HG03196 (cell line): Measurements from ENCODE around the gene RPUSD4.

ENCODE experiments used
- ATAC-seq: cut with Tn5 transposase; IDR thresholded peaks from one replicate; pipeline ENCODE4 v1.9.1; 2021; ENCODE audit not compliant: unreplicated experiment

RPUSD4 gene

DNA sequence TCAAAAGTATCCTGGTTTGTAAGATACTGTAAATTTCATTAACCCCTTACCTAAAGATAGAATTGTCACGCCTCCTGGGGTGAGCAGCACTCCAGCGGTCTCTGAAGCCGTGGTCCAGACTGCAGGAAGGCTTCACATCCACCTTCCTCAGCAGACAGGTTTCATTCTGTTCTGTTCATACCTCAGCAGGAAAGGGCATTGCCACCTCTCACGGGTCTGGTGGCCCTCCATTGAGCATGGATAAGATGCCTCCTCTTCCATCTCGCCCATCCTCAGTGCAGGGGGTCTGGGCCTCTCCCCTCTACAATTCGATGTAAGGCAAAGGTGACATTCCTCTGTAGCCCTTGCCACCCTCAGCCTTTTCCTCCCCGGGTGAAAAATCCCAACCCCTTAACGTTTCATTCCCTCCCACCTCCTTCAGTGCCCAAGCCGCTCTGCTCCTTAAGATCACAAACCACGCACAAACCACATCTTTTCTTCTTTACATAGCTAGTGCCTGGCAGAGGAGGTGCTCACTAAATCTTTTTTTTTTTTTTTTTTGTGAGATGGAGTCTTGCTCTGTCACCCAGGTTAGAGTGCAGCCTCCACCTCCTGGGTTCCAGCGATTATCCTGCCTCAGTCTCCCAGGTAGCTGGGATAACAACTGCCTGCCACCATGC lies 28.5 kb downstream of the RPUSD4 start:
- no peak for ATAC-seq

DNA sequence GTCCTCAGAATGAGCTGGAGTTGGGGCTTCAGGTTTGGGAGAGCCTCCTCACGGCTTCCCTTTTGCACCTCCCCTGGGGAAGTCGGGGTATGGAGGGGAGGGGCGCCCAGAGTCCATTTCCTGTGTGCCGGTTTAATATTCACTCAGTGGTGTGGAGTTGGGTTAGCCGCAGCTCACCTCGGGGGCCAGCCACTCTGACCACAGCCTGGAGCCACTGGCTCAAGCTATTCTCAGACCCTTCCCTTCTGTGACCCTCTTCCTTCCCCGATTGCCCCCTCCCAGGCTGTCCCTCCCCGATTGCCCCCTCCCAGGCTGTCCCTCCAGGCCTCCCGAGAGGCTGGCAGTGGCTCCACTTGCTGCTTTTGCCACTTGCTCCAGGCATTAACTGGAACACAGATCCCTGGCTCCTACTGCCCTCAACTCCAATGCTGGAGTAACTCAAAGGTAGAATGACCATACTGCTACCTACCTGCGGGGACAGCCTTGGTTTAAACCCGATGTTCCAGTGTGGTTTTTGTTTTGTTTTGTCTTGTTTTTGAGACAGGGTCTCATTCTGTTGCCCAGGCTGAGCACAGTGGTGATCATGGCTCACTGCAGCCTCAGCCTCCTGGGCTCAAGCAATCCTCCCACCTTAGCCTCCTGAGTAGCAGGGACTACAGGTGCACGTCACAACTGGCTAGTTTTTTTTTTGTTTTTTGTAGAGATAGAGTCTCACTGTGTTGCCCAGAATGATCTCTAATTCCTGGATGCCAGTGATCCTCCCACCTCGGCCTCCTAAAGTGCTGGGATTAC lies 29.3 kb downstream of the RPUSD4 start:
- ATAC-seq, result no peak

DNA sequence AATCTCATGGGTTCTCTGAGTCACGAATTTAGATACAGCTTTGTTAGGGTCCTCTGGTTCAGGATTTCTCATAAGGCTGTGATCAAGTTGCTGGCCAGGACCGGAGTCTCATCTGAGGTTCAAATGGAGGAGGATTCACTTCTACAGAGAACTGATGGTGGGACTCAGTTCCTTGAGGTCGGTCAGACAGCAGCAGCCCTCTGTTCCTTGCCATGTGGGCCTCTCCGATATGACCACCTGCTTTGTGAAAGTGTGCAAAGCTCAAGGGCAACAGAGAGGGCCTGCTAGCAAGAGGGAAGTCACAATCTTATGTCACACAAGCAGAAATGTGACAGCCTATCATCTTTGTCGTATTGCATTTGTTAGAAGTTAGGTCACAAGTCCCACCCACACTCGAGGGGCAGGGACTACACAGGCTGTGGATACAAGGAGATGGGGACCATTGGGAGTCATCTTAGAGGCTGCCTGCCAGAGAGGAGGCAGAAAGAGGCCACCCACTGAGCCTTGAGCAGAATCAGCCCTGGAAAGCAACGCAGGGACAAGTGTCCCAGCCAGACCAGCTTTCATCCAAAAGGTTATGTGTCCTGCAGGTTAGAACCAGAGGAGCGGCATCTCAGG lies 34.5 kb downstream of the RPUSD4 start:
- ATAC-seq, result no peak

DNA sequence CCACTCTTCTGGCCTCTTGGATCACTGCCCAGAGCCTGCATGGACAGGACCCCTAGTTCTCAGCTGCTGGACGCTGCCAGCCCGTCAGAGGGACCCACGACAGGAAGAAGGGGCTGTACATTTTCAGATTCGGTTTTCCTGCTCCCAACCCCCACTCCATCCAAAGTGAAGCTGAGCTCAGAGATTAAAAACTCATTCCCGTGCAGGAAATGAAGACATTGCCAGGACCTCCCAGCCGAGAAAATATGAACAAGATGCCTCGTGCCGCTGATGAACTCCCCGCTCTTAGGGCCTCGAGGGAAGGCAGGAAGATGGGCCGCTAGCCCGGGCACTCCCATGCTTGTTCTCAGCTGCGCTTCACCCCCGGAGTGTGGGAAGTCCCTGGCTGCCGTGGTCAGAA lies 36.1 kb downstream of the RPUSD4 start:
- ATAC-seq, result no peak

DNA sequence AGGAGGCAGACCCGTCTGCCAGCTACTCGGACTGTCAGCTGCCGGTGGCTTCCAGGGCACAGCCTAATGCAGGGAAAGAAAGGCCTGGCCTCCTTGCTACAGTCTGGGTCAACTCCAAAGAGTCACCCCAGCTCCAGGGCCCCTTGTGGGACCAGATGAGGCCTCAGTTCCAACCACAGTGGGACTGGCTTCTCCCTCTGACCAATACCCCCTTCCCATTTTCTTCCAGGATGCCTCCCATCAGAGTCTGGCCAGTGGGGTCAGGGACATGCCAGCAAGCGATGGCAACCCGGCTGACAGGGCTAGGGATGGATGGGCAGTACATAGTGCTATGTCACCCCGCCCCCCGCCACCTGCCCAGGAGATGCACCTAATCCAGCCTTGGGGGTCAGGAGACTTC lies 36.6 kb downstream of the RPUSD4 start:
- no peak for ATAC-seq

DNA sequence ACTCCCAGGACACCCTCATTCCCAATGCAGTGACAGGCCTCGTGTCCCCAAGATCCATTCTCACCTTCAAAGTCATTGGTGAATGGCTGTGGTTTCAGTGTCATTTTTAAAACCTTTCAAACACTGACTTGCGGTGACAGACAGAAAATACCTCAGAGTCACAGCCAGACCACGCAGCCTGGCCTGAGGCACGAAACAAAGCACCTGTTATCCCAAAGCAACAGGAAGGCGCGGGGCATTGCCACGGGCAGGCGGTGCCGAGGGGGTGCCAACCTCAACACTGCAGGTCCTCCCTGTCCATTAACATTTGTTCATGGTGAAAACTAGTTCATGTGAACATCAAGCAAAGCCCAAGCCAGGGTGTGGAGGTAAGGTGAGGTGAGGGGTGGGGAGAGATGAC lies 38.2 kb downstream of the RPUSD4 start:
- ATAC-seq, result no peak

DNA sequence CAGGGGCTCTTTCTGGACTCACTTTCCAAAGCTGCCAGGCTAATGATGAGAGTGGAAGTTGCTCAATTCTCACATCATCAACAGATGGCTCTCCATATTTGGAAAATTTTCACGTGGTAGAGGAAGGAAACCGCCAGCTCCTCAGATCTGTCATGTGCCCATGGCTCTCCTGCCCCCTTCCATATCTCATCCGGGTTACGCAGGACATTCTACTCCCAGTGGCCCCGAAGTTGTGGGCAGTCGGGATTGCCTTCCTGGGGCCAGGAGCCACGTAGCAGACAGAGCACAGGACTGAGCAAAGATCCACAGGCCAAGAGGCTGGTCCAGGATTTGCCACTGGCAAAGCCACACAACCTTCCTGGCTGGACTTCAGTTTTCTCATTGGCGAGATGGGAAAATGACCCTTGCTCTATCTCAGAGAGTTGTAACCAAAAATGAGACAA lies 38.8 kb downstream of the RPUSD4 start:
- no peak for ATAC-seq

DNA sequence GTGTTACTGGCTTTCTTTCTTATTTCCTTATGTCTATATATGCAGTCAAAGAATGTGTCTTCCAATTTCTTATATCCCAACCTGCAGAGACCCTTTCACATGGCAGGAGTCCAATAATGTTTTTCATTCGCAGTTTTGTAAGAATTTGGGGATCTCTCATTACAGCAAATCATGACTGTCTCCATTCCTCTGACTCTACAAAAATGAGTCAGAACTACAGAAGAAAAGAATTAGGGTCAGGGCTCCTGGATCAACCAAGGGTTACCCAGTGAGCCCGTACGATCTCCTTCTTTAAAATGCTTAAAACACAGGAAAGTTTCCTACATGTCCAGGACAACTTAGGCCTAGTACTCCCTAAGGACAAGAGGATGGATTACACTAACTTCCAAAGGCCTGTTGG lies 42.2 kb downstream of the RPUSD4 start:
- ATAC-seq, result no peak

DNA sequence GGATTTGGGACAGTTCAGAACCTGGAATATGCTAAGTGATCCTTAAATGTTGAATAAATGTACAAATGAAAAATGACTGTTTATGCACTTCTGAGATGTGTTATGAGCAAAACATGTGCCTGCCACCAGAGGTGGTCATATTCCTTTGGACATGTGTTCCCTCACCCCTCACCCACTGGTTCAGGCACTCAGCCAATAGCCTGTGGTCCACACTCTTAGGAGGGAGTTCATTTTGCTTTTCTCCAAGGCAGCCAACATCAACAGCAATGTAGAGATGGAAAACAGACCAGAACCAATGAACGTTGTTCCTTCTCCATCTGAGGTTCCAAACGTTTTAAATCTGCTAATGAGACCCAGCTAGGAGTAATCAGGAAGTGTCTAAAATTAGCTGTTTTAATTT lies 44.0 kb downstream of the RPUSD4 start:
- no peak for ATAC-seq

DNA sequence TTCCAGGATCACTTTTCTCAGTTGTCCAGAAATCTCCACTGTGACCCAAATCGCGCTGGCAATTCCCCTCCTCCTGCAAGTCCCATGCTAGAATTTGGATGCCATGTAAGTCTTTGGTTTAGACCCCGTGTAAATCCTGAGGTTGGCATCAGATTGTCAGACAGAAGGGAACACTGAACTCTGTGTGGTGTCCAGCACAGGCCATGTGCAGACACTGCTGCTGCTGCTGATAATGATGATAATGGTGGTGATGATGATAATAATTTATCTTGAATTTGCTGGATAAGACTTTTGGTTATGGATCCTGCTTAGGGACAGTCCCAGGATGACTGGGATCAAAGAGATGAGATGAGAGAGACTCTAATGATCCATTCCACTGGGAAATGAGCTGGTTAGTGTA lies 45.0 kb downstream of the RPUSD4 start:
- no peak for ATAC-seq

DNA sequence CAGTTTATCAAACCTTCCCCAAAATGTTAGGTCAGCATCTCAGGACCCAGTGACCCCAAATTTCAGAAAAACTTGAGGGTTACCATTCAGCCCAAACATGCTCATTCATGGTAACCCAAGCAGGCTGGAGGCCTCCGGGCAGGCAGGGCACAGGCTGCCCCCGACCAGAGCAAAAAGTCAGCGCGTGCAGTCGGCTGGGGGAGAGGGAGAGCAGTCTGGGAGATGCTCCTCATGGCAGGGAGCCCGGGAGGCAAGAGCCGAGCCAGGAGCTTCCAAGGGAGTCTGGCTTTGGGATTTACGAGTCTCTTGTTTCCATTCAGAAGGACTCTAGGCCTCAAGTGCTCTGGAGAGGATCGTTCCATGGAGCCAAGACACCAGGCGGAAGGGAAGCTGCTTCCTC lies 45.7 kb downstream of the RPUSD4 start:
- no peak for ATAC-seq

DNA sequence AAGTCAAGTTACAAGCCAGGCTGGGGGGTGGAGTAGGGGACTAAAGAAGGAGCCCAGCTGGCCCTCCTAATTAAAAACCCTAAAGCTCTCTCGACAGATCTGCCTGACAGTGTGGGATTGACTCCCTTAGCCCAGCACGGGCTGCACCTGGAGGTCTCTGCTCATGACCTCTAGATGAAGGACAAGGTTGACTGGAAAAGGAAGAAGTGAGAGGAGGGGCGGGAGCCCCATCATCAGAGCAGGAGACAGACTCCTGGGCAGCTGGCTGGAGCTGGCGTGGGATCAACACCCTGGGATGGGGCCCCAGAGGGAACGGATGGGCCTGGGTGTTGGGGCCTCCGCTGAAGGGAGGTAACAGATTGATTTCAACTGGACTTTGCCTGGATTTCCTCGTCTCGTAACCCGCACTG lies 46.1 kb downstream of the RPUSD4 start:
- ATAC-seq, result no peak

DNA sequence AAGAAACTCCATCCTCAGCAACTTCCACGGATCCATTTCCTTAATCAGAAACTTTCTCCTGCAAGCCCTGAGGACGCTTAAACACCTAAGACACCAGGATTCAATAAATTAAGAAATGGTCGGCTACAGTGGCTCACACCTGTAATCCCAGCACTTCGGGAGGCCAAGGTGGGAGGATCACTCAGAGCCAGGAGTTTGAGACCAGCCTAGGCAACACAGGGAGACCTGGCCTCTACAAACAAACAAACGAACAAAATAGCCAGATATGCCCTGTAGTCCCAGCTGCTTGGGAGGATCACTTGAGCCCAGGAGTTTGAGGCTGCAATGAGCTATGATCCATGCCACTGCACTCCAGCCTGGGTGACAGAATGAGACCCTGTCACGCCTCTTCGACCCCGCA lies 46.7 kb downstream of the RPUSD4 start:
- no peak for ATAC-seq

DNA sequence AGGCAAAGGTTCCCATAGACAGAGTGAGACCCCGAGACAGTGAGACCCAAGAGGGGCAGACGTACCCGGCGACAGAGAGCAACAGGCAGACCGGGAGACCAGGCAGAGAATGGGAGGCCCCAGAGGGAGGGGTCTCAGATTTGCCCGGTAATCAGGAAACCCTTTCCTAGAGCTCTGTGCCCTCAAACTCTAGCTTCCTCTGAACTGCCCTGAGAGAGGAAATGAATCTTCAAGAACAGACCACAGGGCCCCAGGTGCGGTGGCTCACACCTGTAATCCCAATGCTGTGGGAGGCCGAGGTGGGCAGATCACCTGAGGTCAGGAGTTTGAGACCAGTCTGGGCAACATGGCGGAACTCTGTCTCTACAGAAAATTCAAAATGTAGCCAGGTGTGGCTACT lies 47.7 kb downstream of the RPUSD4 start:
- ATAC-seq, result no peak

DNA sequence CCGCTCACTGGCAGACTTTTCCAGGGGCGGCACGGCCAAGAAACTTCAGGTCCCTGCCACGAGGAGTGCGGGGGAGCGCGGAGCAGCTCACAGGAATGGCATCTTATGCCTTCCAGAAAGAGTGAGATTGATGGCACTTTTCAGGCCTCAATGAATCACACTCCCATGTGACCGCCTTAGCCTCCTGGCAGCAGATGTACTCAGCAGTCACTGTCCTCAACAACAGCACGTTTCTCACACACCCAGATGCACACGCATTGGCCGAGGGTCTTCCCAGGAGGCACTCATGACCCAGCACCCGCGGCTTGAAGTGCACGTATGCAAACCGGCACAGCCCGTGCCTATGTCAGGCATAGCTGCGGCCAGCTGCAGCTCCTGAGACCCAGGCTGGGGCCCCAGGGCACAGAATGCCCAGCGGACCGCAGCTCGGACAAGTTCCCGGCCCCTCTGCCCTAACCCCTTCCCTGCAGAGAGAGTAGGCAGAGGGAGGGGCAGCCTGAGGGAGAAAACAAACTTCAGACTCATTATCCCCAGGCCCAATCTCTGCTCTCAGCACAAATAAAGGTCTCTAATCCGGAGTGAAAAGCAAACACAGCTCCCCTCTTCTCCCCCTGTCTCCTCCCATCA lies 48.3 kb downstream of the RPUSD4 start:
- ATAC-seq, result no peak

DNA sequence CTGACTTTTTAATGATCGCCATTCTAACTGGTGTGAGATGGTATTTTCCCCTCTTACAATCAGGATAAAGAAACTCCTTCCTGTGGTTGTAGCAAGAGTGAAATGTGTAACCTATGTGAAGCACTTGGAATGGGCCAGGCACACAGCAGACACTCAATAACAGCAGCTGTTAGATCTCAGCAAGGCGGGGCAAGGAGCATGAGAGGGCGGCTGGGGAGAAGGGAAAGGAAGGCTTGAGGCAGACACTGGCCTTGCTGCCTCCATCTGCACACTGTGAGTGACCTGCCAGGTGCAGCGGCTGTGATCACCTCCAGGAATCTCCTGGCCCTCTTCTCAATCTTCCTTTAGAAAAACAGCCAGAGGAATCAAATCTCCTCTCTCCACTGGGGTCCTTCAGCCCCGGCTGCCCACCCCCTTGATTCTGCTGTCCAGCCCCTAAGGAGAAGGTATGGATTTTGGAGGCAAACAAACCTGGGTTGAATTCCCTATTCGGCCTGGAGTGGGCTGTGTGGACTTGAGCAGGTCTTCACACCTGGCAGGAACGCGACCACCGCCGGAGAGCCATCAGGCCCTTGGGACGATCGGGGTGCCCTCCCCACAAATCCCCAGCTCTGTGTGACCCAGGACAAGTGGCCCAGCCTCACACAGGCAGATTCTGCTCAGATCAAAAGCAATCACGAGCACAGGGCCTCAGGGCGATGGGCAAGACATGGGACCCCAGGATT lies 49.0 kb downstream of the RPUSD4 start:
- no peak for ATAC-seq

DNA sequence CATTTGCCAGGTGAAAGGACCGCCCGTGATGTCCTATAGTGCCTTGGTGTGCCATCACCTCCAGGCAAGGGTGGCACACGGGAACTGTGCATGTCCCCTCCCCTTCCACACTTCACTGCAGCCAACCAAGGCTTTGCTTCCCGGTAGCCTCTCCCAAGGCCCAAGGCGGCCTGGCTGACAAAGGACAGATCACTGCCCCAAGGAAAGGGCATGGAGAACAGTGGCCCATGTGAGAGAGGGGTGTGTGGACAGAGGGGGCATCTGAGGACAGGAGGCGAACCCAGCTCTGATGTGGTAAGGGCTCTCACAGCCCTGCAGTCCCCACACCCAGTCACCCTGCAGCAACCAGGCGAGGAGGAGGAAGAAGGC lies 50.4 kb downstream of the RPUSD4 start:
- ATAC-seq, result no peak

DNA sequence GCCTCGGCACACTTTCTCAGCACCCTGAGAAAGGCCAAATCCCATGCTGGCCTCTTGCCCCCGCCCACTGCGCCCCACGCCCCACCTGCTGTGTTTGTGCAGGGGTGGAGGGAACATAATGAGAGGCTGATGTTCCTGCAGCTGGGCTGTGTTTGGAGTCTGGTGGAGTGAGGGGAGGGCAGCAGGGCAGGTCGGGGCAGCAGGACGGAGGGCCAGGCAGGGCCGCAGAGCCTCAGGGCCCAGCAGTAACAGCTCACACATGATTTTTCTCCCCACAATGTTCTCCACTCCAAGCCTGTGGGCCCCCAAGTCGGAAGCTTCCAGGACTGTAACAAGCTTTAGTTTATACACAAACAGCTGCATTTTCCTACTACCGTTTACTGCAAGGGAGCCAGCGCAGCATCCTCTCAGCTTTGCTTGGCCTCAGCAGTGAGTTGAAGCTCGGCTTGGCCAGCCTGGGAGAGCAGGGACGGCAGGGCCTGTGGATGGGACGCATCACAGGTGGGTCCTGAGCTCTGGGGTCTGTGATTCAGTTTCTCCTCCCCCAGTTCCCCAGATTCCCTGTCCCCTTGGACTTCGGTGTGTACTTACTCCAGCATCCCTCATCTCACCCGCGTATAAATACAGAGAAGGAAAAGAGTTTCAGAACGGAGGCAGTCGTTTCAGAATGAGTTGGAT lies 51.0 kb downstream of the RPUSD4 start:
- ATAC-seq, result no peak

DNA sequence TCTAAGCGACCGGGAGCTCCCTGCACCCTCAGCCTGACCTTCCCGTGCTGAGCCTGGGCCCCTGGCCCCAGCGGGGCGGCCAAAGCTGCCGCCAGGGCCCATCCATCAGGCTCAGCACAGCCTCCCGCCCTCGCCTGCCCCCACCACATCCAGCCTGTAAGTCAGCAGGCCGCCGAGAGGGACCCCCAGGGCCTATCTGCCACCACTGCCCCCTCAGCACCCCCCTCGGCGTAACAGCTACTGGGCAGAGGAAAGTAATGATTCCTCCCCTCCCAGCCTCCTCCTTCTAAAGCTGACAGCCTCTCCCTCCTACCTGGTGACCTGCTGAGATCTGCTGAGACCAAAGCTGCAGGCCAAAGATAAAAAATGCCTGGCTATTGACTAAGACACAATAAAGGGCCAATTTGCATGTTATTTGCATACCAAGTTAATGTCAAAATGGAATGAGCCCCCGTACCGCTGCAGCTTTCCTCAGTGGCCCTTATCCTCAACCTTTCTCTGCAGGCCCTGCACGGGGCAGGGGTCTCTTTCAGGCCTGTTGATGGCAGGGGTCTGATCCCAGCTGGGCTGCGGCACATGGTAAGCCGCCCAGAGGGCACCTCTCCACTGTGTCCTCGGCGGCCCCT lies 51.6 kb downstream of the RPUSD4 start:
- ATAC-seq, result no peak
